ENCODE data around the gene GAD1.

DNA sequence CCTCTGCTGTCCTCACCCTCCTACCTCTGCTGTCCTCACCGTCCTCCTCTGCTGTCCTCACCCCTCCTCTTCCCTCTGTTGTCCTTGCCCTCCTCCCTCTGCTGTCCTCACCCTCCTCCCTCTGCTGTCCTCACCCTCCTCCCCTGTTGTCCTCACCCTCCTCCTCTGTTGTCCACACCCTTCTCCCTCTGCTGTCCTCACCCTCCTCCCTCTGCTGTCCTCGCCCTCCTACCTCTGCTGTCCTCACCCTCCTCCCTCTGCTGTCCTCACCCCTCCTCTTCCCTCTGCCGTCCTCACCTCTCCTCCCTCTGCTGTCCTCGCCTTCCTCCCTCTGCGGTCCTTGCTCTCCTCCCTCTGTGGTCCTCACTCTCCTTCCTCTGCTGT, 11.8 kb downstream of the GAD1 start:
- TF ChIP-seq YY1 (IDR thresholded peaks at IDR 0.05; ENCODE audit: insufficient read depth, insufficient read length) (no peak), ZNF274 (IDR thresholded peaks at IDR 0.05; ENCODE audit: low read depth, low read length) (no peak), SUZ12 (IDR thresholded peaks at IDR 0.05; ENCODE audit: extremely low read depth, insufficient read depth, insufficient read length) (no peak)

All from NT2/D1 (cell line).